ENCODE data around the gene MORN1. TPM values are rescaled to one million over a fixed set of nuclear protein-coding genes. Genes with fewer than 3 reads are reported as not detected.
A peak's percentile ranks its signal among the peaks of the same experiment; 100 is the strongest.

The MORN1 gene
- total and polyA plus RNA-seq, 10 of the 15 experiments (the other 5 are each of a cell fraction or from before 2014, with no cell fraction given), result 0.76 to 7.9 (median 5.5) TPM

DNA sequence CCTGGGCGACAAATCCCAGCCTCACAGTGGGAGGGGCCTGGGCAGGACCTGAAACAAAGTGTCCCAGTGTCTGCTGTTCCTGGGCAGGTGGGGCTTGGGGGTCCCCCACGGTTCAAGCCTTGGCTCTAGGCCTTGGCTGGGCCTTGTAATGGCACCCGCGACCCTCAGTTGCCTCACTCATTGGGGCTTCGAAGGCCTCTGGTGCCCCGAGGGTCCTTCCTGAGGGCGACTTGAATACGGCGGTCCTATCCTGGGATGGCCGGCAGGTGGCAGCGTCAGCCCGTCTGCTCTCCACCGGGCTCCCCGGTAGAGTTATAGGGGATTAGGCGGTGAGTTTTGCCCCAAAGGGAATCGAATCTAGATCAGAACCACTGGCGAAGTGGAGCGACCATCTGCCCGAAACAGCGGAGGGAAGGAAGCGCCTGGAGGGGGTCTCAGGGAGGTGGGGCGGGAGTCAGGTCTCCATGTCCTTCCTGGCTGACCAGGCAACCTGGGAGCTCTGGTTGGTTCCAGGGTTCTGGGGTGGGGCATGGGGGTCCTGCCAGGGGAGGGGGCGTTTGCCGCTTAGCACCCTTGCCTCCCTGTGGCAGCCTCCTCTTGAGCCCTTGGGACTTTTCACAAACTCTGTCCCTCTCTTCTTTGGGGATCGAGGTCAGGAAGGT is 23.1 kb upstream of the MORN1 start (continued):
- TF ChIP-seq, protein P1, sequence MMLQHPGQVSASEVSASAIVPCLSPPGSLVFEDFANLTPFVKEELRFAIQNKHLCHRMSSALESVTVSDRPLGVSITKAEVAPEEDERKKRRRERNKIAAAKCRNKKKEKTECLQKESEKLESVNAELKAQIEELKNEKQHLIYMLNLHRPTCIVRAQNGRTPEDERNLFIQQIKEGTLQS (IDR thresholded peaks at IDR 0.05; ENCODE audit: borderline replicate concordance, extremely low read depth, low read depth, low read length), result no peak
- TF ChIP-seq BHLHE40 (IDR thresholded peaks at IDR 0.05; ENCODE audit: borderline replicate concordance in 1 of 2, low read depth in 2 of 2, low read length in 1 of 2), result peak; percentile 4 to 36; a peak in 1 of 4 replicates
- TF ChIP-seq, protein P2, sequence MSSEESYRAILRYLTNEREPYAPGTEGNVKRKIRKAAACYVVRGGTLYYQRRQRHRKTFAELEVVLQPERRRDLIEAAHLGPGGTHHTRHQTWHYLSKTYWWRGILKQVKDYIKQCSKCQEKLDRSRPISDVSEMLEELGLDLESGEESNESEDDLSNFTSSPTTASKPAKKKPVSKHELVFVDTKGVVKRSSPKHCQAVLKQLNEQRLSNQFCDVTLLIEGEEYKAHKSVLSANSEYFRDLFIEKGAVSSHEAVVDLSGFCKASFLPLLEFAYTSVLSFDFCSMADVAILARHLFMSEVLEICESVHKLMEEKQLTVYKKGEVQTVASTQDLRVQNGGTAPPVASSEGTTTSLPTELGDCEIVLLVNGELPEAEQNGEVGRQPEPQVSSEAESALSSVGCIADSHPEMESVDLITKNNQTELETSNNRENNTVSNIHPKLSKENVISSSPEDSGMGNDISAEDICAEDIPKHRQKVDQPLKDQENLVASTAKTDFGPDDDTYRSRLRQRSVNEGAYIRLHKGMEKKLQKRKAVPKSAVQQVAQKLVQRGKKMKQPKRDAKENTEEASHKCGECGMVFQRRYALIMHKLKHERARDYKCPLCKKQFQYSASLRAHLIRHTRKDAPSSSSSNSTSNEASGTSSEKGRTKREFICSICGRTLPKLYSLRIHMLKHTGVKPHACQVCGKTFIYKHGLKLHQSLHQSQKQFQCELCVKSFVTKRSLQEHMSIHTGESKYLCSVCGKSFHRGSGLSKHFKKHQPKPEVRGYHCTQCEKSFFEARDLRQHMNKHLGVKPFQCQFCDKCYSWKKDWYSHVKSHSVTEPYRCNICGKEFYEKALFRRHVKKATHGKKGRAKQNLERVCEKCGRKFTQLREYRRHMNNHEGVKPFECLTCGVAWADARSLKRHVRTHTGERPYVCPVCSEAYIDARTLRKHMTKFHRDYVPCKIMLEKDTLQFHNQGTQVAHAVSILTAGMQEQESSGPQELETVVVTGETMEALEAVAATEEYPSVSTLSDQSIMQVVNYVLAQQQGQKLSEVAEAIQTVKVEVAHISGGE (CRISPR knock-in tag; IDR thresholded peaks at IDR 0.05), result no peak
- TF ChIP-seq HCFC1 (IDR thresholded peaks at IDR 0.05; ENCODE audit: low read length), result no peak
- peak; percentile 56; the same call in 1 of the 2 replicates for TF ChIP-seq HDGF (IDR thresholded peaks at IDR 0.05)
- TF ChIP-seq EED (IDR thresholded peaks at IDR 0.05; ENCODE audit: low read depth), result no peak
- TF ChIP-seq RB1 (IDR thresholded peaks at IDR 0.05; ENCODE audit: borderline replicate concordance), result 0 out of 2 replicates have a peak, but pooled peaks have one; percentile 62
- TF ChIP-seq SMARCA5 (IDR thresholded peaks at IDR 0.05), result no peak
- TF ChIP-seq JUNB (IDR thresholded peaks at IDR 0.05), result no peak
- no peak for TF ChIP-seq EZH2 (IDR thresholded peaks at IDR 0.05; ENCODE audit: borderline replicate concordance, control insufficient read depth, low read depth, low read length)
- TF ChIP-seq MXI1 (IDR thresholded peaks at IDR 0.05; ENCODE audit: low read depth, low read length), result no peak
- TF ChIP-seq, protein P3, sequence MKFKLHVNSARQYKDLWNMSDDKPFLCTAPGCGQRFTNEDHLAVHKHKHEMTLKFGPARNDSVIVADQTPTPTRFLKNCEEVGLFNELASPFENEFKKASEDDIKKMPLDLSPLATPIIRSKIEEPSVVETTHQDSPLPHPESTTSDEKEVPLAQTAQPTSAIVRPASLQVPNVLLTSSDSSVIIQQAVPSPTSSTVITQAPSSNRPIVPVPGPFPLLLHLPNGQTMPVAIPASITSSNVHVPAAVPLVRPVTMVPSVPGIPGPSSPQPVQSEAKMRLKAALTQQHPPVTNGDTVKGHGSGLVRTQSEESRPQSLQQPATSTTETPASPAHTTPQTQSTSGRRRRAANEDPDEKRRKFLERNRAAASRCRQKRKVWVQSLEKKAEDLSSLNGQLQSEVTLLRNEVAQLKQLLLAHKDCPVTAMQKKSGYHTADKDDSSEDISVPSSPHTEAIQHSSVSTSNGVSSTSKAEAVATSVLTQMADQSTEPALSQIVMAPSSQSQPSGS (IDR thresholded peaks at IDR 0.05; ENCODE audit: low read length), result no peak
- TF ChIP-seq, protein P4, sequence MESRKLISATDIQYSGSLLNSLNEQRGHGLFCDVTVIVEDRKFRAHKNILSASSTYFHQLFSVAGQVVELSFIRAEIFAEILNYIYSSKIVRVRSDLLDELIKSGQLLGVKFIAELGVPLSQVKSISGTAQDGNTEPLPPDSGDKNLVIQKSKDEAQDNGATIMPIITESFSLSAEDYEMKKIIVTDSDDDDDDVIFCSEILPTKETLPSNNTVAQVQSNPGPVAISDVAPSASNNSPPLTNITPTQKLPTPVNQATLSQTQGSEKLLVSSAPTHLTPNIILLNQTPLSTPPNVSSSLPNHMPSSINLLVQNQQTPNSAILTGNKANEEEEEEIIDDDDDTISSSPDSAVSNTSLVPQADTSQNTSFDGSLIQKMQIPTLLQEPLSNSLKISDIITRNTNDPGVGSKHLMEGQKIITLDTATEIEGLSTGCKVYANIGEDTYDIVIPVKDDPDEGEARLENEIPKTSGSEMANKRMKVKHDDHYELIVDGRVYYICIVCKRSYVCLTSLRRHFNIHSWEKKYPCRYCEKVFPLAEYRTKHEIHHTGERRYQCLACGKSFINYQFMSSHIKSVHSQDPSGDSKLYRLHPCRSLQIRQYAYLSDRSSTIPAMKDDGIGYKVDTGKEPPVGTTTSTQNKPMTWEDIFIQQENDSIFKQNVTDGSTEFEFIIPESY (IDR thresholded peaks at IDR 0.05), result no peak
- TF ChIP-seq YBX1 (IDR thresholded peaks at IDR 0.05), result no peak
- TF ChIP-seq CHD2 (IDR thresholded peaks at IDR 0.05; ENCODE audit: borderline replicate concordance, low read depth, low read length), result 0 out of 2 replicates have a peak, but pooled peaks have one; percentile 40
- no peak for TF ChIP-seq NFXL1 (IDR thresholded peaks at IDR 0.05; ENCODE audit: borderline replicate concordance)
- no peak for TF ChIP-seq SIN3A (IDR thresholded peaks at IDR 0.05; ENCODE audit: low read depth, low read length)
- TF ChIP-seq, protein P5, sequence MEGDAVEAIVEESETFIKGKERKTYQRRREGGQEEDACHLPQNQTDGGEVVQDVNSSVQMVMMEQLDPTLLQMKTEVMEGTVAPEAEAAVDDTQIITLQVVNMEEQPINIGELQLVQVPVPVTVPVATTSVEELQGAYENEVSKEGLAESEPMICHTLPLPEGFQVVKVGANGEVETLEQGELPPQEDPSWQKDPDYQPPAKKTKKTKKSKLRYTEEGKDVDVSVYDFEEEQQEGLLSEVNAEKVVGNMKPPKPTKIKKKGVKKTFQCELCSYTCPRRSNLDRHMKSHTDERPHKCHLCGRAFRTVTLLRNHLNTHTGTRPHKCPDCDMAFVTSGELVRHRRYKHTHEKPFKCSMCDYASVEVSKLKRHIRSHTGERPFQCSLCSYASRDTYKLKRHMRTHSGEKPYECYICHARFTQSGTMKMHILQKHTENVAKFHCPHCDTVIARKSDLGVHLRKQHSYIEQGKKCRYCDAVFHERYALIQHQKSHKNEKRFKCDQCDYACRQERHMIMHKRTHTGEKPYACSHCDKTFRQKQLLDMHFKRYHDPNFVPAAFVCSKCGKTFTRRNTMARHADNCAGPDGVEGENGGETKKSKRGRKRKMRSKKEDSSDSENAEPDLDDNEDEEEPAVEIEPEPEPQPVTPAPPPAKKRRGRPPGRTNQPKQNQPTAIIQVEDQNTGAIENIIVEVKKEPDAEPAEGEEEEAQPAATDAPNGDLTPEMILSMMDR (IDR thresholded peaks at IDR 0.05 in 2 of 3, conservative IDR thresholded peaks at IDR 0.05 in 1 of 3; ENCODE audit: control insufficient read depth in 2 of 3, extremely low read depth in 1 of 3, insufficient read depth in 1 of 3, low read depth in 3 of 3, low read length in 3 of 3), result peak; percentile 86 to 92 (median 90)
- TF ChIP-seq ESRRA (IDR thresholded peaks at IDR 0.05; ENCODE audit: low read length), result no peak
- TF ChIP-seq FOXK2 (IDR thresholded peaks at IDR 0.05), result no peak
- TF ChIP-seq LARP7 (IDR thresholded peaks at IDR 0.05), result 0 out of 2 replicates have a peak, but pooled peaks have one; percentile 27

Data from GM12878 (cell line).